SK-N-DZ (cell line): ENCODE results near the gene MEIS1.

Experiments
- DNase-seq: peaks from one replicate; pipeline ENCODE4 v3.0.0-alpha.2; 2015; ENCODE audit warnings: low spot score

Gene MEIS1

GRCh38 chr2:66506265-66506664 is 71.3 kb downstream of the MEIS1 start:
- no peak for DNase-seq

GRCh38 chr2:66507673-66508201 is 72.8 kb downstream of the MEIS1 start:
- DNase-seq = no peak

DNA sequence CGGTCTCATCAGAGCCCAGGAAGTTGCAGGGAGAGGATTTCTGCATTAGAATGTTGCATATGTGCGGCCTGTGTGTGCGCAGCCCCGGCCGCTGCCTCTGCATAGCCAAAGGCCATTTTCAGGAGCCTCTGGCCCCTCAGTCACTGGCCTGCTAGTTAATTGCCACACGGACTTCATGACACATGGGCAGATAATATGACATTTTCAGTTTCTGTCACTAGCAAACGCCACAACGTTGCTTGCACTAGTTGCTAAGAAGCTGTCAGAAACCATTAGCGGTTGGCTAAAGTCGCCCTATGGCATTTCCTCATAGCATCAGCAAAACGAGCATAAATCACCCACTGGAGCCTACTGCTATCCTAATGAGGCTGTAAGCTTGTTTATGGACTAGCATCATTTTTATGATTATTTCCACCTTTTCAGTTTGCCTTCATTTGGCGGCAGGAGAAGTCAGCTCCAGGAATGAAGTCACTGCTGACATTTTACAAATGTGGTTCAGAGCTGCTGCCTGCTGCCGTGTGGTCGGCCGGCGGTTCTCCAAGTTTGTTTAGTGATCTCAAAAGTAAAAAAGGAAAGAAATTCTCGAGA is 73.7 kb downstream of the MEIS1 start:
- DNase-seq = no peak

- no peak for DNase-seq
Measured at GRCh38 chr2:66509326-66509811, 74.4 kb downstream of the MEIS1 start.

GRCh38 chr2:66512626-66513025 is 77.7 kb downstream of the MEIS1 start:
- no peak for DNase-seq

DNA sequence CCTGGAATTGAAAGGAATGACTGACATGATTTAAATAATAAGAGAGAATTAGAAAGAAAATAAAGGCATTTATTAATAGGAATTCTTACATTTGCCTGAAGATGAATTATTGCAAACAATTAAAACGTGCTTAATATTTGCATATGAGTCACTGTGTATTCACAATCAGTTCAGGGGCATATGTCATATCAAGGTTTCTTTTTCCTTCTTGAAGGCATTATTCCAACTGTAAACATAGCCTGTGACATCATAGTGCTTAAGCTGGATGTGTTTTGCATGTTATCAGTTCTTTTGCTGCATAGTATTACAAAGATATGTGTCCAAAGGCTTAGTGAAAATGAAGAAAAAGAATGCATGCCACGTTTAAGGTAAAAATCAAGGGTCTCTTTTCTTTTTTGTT is 80.8 kb downstream of the MEIS1 start:
- DNase-seq = no peak

GRCh38 chr2:66516499-66516898 is 81.6 kb downstream of the MEIS1 start:
- DNase-seq = no peak

DNA sequence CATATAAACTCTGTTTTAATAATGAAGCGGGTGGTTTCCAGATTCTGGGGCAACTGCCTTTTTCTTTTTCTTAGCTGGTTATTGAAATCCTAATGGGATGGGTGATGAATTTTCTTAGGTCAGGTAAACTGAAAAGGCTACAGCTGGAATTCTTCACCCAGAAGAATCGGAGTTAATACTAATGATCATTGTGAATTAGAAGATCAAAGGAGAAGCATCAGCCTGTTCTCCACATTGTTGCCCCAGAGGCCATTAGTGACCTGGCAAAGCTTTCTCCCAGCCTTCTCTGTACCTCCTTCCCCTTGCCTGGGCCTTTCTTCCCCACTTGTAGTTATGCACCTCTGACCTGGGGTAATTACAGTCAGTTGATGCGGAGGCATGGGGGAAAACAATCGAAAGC is 82.8 kb downstream of the MEIS1 start:
- DNase-seq = no peak

DNA sequence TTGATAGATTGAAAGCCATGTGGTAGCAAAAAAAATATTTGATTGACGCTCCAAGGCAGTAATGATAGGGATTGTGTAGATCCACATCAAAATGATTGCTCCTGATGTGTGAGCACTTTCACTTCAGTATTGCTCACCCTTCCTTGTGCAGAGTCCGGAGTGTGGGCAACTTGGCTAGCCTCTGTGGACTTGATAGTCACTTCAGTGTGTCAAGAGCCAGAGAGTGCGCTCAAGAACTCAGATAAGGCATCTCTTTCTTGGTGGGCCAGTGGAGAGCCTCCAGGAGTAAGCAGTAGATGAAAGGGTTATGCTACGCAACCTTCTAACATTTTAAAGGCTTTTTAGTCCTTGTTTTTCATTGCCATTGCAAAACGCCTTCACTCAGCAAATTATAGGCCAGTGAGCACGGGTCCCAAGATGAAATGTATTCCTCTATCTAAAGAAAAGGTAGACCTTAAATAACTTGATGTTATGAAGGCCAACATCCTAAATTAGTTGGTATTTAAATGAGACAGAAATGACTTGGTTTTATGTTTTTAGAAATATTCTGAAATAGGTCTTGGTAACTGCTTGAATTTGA is 84.4 kb downstream of the MEIS1 start:
- no peak for DNase-seq

- no peak for DNase-seq
Measured at GRCh38 chr2:66521291-66521922, 86.5 kb downstream of the MEIS1 start.

DNA sequence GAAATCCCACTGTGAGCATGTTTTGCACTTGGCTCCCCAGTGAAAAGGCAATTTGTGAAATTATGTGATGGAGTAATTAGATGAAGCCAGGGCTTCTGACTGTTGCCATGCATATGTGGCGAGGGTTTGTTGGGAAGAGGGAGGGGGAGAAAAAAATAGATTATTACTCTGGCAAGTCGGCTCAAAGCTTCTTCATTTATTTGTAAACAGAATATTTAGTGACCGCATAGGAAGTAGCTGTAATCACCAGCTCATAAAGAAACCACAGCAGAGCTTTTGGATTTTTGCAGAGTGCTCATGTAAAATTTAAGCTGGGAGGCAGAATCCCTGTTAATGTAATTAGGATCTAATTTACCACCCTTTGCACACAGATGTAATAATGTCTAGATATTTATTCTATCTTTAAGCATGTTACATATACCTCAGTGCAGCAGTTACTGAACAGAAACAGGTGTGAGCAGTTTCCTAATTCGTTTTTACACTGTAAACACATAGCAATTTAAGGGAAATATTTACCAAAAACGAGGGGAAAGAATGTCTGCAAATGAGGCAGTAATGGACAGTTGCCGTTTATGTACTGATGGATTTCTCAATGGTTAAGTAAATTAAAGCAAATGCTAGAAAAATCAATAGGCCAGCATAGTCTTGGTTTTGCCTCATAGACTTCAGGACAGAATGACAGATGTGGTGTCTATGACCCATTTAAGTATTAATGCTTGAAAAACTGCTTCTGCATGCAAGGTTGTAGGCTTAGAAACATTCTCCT is 87.9 kb downstream of the MEIS1 start:
- DNase-seq = no peak

DNA sequence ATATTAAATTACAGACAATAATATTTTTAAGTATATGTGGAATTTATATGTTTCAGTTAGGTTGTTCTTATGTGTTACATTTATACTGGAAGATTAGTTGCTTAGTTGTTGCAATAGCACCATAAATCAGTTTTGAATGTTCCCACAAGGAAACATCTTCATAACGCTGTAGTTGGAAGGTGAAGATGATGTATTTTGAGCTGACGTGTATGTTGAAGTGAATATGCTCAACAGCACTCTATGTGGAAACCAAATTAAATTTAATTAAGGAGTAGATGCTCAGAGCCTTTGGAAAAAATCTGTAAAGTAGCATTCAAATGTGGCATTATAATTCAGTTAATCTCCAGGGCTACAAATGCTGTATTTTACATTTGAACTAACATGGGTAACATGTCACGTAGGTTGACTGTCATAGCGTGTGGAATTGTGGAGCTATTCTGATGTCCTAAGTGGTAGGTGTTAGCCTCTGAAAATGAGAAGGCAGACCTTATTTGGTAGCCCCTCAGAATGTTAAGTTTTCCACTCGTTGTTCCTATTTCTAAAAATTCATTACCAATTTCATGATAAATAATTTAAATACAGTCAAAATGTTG is 88.5 kb downstream of the MEIS1 start:
- DNase-seq = no peak

DNA sequence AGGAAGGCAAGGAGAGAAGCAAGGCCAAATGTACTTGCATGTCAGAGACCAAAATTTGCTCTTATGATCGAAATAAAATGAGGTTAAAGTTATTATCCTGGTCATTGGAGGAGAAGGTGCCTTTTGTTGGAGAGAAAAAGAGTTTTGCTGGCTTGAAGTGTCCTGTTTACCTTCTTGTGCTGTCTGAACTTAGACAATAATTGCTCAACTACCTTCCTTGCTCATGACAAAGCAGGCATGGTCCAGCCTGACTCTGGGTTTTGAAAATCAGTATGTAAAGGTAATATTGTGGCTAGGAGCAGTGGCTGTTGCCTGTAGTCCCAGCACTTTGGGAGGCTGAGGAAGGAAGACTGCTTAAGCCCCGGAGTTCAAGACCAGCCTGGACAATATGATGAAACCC is 89.1 kb downstream of the MEIS1 start:
- no peak for DNase-seq

DNA sequence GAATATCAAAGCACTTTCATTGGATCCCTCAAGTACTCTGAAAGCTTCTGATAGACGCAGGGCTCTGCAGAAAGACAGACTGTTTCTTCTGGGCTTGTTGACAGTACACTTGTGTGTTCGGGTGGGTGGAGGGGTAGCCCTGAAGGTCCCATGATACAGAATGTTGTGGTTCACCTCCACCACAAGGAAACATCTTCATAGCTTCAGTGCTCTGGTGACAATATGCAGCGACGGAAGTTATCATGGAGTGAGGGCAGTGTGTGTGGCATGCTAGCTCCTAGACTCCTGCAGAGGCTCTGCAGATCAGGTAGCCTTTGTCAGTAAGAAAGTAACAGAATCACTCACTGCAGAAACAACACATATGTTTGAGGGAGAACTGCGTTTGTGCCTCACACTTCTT is 90.7 kb downstream of the MEIS1 start:
- DNase-seq = no peak

- DNase-seq = no peak
Measured at GRCh38 chr2:66526180-66526579, 91.3 kb downstream of the MEIS1 start.

GRCh38 chr2:66528974-66529724 is 94.2 kb downstream of the MEIS1 start:
- no peak for DNase-seq

DNA sequence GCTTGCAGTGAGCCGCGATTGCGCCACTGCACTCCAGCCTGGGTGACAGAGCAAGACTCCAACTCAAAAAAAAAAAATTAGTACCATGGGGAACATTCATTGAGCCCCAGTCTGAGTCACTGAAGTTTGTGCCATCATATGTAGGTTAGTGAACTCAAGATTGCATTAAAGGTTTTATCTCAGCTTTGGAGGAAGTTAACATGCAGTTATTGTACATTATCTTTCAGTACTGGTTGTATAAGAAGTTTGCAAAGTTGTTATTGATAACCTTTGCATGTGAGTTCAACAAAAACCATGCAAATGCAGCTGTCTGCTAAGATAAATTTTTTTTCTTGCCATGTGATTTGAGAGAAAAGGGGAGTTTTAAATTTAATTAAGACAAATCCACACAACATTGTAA is 95.7 kb downstream of the MEIS1 start:
- DNase-seq = no peak

GRCh38 chr2:66531155-66531554 is 96.2 kb downstream of the MEIS1 start:
- no peak for DNase-seq

DNA sequence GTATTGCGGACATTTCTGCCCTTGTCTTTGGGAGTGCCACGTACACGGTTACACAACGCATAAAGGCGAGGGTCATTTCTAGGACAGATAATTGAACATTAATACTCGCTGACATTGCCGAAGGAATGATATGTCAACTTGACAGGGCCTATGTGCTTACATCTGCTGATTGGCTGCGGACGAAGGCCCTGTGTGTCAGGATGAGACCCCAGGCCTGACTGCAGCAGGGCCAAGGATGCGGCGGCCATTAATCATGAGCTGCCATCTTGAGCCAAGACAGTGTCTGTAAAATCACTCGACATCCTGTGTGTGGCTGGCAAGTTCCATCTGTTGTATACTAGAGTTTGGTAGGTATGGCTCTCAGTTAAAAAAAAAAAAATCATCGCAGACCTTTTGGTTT is 96.6 kb downstream of the MEIS1 start:
- DNase-seq = no peak

GRCh38 chr2:66532972-66533868 is 98.3 kb downstream of the MEIS1 start:
- DNase-seq = no peak
